ENCODE measurements around the gene TJAP1.

DNA sequence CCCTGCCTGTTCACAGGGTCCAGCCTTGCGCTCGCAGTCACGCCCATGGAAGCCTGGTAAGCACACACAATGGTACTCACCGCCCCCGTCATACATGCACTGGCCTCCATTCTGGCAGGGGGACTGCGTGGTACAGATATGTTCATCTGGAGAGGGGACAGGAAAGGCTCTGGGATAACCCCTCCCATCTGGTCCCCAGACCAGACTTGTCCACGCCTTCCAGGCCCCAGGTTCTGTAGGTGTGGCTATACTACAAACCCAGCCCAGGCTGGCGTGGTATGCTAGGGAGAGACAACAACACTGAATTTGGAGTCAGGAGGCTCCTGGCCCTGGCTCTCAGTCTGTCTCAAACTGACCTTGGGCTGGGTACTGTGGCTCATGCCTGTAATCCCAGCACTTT lies 25.4 kb upstream of the TJAP1 start:
- no peak for TF ChIP-seq POLR2A (IDR thresholded peaks at IDR 0.05; ENCODE audit: control extremely low read depth in 1 of 2, low read depth in 2 of 2, low read length in 2 of 2)
- no peak for TF ChIP-seq CREB1 (IDR thresholded peaks at IDR 0.05)
- TF ChIP-seq, protein P1, sequence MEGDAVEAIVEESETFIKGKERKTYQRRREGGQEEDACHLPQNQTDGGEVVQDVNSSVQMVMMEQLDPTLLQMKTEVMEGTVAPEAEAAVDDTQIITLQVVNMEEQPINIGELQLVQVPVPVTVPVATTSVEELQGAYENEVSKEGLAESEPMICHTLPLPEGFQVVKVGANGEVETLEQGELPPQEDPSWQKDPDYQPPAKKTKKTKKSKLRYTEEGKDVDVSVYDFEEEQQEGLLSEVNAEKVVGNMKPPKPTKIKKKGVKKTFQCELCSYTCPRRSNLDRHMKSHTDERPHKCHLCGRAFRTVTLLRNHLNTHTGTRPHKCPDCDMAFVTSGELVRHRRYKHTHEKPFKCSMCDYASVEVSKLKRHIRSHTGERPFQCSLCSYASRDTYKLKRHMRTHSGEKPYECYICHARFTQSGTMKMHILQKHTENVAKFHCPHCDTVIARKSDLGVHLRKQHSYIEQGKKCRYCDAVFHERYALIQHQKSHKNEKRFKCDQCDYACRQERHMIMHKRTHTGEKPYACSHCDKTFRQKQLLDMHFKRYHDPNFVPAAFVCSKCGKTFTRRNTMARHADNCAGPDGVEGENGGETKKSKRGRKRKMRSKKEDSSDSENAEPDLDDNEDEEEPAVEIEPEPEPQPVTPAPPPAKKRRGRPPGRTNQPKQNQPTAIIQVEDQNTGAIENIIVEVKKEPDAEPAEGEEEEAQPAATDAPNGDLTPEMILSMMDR (IDR thresholded peaks at IDR 0.05; ENCODE audit: control extremely low read depth in 1 of 3, insufficient read depth in 1 of 3, low read depth in 1 of 3, low read length in 3 of 3): no peak
- no peak for TF ChIP-seq EZH2 (IDR thresholded peaks at IDR 0.05; ENCODE audit: low read depth, low read length, severe bottlenecking)
- TF ChIP-seq GABPA (IDR thresholded peaks at IDR 0.05; ENCODE audit: borderline replicate concordance, insufficient read depth, low read length): no peak

Measured in H1 (cell line).